Measurements from ENCODE around the gene B4GALNT2. TPM values are rescaled to one million over a fixed set of nuclear protein-coding genes. Genes with fewer than 3 reads are reported as not detected.

Gene B4GALNT2
- total RNA-seq, 1 donor from 2014 or later = not detected

DNA sequence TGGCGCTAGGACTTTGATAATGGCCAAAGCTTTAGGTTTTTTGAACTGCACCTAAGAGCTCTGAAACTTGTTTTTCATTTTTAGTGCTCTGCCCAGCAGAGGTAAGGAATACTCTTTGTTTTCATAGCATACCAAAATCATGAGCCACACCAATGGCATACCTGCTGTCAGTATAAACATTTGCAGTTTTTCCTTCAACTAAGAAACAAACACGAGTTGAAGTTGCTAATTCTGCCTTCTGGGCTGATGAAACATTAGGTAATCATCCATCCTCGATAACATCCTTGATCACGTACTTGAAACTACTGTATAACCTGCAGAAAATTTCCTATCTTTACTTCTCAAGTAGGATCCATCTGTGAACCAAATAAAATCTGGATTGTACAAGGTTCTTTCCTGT, 20.6 kb upstream of the B4GALNT2 start:
- no peak for TF ChIP-seq POLR2AphosphoS5 (IDR thresholded peaks at IDR 0.05; ENCODE audit: insufficient read depth in 1 of 2, low read depth in 1 of 2)
- TF ChIP-seq POLR2A (IDR thresholded peaks at IDR 0.05) = no peak
- TF ChIP-seq, protein P1, sequence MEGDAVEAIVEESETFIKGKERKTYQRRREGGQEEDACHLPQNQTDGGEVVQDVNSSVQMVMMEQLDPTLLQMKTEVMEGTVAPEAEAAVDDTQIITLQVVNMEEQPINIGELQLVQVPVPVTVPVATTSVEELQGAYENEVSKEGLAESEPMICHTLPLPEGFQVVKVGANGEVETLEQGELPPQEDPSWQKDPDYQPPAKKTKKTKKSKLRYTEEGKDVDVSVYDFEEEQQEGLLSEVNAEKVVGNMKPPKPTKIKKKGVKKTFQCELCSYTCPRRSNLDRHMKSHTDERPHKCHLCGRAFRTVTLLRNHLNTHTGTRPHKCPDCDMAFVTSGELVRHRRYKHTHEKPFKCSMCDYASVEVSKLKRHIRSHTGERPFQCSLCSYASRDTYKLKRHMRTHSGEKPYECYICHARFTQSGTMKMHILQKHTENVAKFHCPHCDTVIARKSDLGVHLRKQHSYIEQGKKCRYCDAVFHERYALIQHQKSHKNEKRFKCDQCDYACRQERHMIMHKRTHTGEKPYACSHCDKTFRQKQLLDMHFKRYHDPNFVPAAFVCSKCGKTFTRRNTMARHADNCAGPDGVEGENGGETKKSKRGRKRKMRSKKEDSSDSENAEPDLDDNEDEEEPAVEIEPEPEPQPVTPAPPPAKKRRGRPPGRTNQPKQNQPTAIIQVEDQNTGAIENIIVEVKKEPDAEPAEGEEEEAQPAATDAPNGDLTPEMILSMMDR (IDR thresholded peaks at IDR 0.05) = no peak
- no peak for DNase-seq (ENCODE audit: extremely low spot score in 2 of 2)
- Histone ChIP-seq H3K27ac (no peak overlapping the region), H3K4me1 (no peaks in the 10 kb centered on the region), H3K27me3 (no peaks in the 10 kb centered on the region), H3K36me3 (no peaks in the 10 kb centered on the region), H3K9me3 (no peaks in the 10 kb centered on the region), H3K4me3 (no peak overlapping the region)
- intact Hi-C loops (cut with DNase I) = no loop called here

DNA sequence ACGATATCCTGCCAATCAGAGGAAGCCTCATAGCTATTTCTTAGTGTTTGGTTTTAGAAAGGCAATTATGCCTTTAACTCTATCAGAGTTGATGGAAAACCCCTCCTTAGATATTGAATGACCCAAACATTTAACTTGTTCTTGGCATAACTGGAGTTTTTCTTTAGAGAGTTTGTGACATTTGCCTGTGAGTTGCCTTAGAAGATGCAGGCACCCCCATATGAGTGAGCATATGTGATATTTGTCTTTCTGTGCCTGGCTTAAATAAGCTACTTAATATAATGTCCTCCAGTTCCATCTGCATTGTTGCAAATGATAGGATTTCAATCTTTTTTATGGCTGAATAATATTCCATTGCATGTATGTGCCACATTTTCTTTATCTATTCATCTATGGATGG, 19.6 kb upstream of the B4GALNT2 start:
- Histone ChIP-seq H3K27me3 (no peaks in the 10 kb centered on the region), H3K4me3 (no peak overlapping the region), H3K36me3 (no peaks in the 10 kb centered on the region), H3K4me1 (no peaks in the 10 kb centered on the region), H3K27ac (no peak overlapping the region), H3K9me3 (no peaks in the 10 kb centered on the region)
- no peak for DNase-seq (ENCODE audit: extremely low spot score in 2 of 2)
- intact Hi-C loops (cut with DNase I) = no loop called here
- TF ChIP-seq, protein P1 (IDR thresholded peaks at IDR 0.05) = no peak
- TF ChIP-seq POLR2A (IDR thresholded peaks at IDR 0.05) = no peak
- TF ChIP-seq POLR2AphosphoS5 (IDR thresholded peaks at IDR 0.05; ENCODE audit: insufficient read depth in 1 of 2, low read depth in 1 of 2) = no peak

- Histone ChIP-seq H3K36me3 (no peaks in the 10 kb centered on the region), H3K27ac (no peak overlapping the region), H3K4me3 (no peak overlapping the region), H3K27me3 (no peaks in the 10 kb centered on the region), H3K9me3 (no peaks in the 10 kb centered on the region), H3K4me1 (no peaks in the 10 kb centered on the region)
- DNase-seq (ENCODE audit: extremely low spot score in 2 of 2) = no peak
- no peak for TF ChIP-seq POLR2A (IDR thresholded peaks at IDR 0.05)
- TF ChIP-seq, protein P1 (IDR thresholded peaks at IDR 0.05) = no peak
- TF ChIP-seq POLR2AphosphoS5 (IDR thresholded peaks at IDR 0.05; ENCODE audit: insufficient read depth in 1 of 2, low read depth in 1 of 2) = no peak
- intact Hi-C loops (cut with DNase I) = no loop called here
Observed at GRCh38 chr17:49114703-49115102, 17.9 kb upstream of the B4GALNT2 start.

GRCh38 chr17:49117587-49118230, 14.9 kb upstream of the B4GALNT2 start:
- Histone ChIP-seq H3K27ac (no peak overlapping the region), H3K27me3 (no peaks in the 10 kb centered on the region), H3K9me3 (no peaks in the 10 kb centered on the region), H3K4me1 (no peaks in the 10 kb centered on the region), H3K36me3 (no peaks in the 10 kb centered on the region), H3K4me3 (no peak overlapping the region)
- intact Hi-C loops (cut with DNase I) = no loop called here
- no peak for DNase-seq (ENCODE audit: extremely low spot score in 2 of 2)
- TF ChIP-seq, protein P1 (IDR thresholded peaks at IDR 0.05) = no peak
- TF ChIP-seq POLR2AphosphoS5 (IDR thresholded peaks at IDR 0.05; ENCODE audit: insufficient read depth in 1 of 2, low read depth in 1 of 2) (no peak), POLR2A (IDR thresholded peaks at IDR 0.05) (no peak)

- no peak for TF ChIP-seq POLR2AphosphoS5 (IDR thresholded peaks at IDR 0.05; ENCODE audit: insufficient read depth in 1 of 2, low read depth in 1 of 2)
- TF ChIP-seq, protein P1 (IDR thresholded peaks at IDR 0.05) = no peak
- Histone ChIP-seq H3K9me3 (no peaks in the 10 kb centered on the region), H3K4me1 (no peaks in the 10 kb centered on the region), H3K36me3 (no peaks in the 10 kb centered on the region), H3K27ac (no peak overlapping the region), H3K27me3 (no peaks in the 10 kb centered on the region), H3K4me3 (no peak overlapping the region)
- DNase-seq (ENCODE audit: extremely low spot score in 2 of 2) = no peak
- intact Hi-C loops (cut with DNase I) = no loop called here
Observed at GRCh38 chr17:49120166-49120565, 12.4 kb upstream of the B4GALNT2 start.
